DMS 273 (cell line): ENCODE results near the gene MACROH2A2.
"Not testable (repeated sequence)": the region's sequence is repeated elsewhere in the genome, so short reads cannot be mapped to it uniquely, and the experiment has no call there.

ENCODE experiments used
- DNase-seq: peaks from one replicate; lab custom pipeline; 2025; ENCODE audit not compliant: unreplicated experiment; lab: John Stamatoyannopoulos, UW

MACROH2A2 gene

DNA sequence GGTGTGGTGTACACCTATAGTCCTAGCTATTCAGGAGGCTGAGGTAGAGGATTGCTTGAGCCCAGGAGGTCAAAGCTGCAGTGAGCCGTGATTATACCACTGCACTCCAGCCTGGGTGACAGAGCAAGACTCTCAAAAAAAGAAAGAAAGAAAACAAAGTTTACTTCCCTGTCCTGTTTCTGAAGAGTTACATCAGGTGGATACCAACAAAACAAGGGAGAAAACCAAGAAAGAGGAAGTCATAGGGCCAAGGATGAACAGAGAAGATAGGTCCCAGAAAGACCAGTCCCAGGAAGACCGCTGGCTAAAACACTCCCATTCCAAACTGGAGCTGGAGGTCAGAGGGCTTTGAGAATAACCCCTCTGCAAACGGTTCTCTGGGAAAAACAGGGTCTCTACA lies 13.5 kb downstream of the MACROH2A2 start:
- DNase-seq = no peak

DNA sequence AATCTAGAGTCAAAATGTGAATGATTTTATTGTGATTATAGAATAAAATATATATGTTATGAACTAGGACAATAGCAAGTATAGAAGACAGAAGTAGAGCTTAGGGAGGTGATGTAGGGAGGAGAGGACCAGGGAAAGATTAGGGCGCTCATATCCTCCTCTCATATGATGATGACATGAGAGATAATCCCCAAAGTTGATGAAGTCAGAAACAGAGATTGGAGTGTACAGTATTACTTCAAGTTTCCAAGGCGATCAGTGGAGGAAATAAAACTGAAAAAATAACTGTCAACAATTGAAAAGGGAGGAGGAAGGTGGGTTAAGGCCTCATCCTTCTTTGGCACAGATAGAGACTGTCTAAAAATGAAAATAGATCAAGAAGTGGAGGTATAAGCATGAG lies 14.9 kb downstream of the MACROH2A2 start:
- DNase-seq = no peak

DNA sequence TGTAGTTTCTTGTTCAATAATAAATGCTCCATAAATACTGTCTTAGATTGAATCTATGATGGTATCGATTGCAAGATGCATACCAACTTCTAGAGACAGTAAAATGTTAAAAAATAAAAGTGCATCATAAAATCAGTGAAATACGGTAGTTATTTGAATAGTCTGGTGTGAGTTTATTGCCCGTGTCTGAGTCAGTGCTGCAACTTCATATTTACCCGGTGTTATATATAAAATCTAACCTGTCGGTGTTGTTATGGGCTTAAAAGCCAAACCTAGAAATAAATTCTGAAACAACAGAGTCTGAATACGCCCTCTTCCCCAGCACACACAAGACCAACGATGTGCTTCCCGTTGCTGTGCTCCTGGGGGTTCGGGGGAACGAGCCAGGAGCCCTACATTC lies 16.3 kb downstream of the MACROH2A2 start:
- no peak for DNase-seq

DNA sequence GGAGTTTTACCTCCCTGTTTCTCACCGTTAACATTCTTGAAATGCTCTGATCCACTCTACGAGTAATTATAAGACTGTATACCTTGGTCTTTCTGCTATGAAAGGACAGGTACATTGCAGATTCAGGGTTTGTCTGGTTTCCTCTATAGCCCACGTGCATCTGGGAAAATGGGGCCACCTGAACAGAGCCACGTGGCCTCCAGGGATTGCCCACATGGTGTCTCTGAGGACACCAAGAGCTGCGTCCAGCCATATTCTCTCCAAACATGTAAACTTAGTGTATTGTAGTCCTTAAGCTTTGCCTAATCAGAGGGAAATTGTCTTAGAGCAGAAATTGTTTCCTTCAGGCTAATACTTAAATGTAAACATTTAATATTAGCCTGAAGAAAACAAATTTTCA lies 16.7 kb downstream of the MACROH2A2 start:
- no peak for DNase-seq

DNA sequence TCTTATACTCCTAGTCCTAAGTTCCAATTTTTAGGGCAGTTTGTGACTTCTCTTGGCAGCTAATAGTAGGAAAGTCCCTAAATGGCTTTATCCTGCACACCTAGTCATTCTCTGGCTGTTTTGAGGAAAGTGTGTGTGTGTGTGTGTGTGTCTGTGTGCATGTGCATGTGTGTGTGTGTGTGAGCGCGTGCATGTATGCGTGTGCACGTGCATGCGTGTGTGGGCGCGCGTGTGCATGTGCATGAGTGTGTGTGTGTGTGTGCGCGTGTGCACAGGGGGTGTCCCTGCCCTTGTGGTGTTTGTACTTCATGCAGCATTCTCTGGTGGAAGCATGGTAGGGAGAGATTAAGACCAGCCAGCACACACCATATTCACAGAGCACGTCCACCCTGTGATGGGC lies 18.2 kb downstream of the MACROH2A2 start:
- DNase-seq = no peak

DNA sequence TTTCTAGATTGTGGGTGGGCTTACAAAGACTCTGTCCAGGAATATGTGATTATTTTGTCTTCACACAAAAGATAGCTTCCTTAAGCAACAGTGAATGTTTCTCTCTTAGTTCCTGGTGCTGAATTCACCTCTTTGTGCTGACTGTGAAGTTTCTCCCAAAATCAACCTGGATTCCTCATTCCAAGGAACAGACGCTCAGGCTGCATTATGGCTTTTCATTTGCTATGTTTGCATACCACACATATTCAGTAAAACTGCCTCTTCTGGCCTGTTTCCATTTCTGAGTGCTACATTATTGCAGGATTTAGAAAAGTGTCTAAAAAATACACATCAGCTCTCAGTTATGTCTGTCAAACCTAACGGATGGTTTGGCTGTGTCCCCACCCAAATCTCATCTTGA lies 21.5 kb downstream of the MACROH2A2 start:
- no peak for DNase-seq

DNA sequence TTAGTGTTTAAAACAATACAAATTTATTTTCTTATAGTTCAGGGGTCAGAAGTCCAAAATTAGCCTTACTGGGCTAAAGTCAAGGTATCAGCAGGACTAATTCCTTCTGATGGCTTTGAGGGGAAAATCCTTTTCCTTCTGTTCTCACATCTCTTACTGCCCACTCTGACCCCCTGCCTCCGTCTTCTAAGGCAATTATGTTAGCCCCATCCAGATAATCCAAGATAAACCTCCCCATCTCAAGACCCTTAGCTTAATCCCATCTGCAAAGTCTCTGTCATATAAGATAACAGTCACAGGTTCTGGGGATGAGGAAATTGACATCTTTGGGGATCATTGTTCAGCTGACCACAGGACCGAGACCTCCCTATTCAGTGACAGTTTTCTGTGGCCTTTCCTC lies 22.3 kb downstream of the MACROH2A2 start:
- DNase-seq = no peak

DNA sequence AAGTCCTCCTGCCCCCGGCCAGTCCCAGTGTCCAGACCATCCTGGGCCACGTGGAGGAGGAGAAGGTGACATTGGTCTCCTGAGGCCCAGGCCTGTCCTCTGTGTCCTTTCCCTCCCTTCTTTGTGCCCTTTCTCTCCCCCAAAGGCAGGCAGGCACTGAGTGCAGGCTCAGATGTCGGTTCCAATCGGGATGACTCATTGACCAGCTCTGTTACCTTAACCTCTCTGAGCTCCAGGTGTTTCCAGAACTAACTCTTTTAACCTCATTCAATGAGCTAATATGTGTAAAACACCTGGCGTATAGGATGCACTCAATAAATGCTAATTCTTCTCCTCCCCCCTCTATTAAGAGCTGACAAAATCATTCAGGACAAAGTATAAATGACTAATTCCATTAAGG lies 25.7 kb downstream of the MACROH2A2 start:
- no peak for DNase-seq

DNA sequence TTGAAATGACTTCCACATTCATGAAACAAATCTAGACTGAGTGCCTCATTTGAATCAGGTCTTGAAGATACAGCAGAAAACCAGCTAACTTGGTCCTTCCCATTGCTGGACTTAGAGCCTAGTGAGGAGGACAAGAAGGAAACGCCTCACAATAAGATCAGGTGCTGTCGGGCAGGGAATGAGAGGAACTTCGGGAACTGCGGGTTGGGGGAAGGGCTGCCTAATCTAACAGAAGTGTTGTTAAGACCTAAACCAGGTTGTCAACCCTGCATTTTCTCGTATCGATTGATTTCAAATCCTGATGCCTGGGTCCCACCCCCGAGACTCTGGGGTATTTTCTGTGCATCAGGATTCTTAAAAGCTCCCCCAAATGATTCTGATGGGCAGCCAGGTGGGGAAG lies 26.3 kb downstream of the MACROH2A2 start:
- DNase-seq = no peak

DNA sequence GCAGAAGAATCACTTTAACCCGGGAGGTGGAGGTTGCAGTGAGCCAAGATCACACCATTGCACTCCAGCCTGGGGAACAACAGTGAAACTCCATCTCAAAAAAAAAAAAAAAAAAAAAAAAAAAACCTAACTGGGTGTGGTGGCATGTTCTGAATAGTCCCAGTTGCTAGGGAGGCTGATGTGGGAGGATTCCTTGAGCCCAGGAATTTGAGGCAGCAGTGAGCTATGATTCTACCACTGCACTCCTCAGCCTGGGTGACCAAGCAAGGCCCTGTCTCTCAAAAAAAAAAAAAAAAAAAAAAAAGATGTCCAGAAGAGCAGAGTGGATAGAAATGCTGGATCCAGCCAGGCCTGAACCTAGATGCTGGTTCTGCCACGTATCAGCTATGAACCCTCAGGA lies 28.1 kb downstream of the MACROH2A2 start:
- DNase-seq = not testable (repeated sequence)

DNA sequence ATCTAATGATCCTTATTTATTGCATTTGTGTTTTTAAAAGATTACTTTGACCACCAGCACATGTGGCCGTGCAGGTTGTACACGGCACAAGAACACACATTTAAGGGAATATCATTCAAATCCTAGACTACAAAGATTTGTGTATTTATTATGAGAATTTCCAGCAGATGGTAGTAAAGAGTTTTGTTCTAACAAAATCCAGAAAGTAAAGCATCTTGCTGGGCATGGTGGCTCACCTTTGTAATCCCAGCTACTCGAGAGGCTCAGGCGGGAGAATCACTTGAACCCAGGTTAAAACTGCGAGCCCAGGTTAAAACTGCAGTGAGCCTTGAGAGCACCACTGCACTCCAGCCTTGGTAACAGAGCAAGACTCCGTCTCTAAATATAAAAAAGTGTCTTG lies 31.5 kb downstream of the MACROH2A2 start:
- DNase-seq = no peak

DNA sequence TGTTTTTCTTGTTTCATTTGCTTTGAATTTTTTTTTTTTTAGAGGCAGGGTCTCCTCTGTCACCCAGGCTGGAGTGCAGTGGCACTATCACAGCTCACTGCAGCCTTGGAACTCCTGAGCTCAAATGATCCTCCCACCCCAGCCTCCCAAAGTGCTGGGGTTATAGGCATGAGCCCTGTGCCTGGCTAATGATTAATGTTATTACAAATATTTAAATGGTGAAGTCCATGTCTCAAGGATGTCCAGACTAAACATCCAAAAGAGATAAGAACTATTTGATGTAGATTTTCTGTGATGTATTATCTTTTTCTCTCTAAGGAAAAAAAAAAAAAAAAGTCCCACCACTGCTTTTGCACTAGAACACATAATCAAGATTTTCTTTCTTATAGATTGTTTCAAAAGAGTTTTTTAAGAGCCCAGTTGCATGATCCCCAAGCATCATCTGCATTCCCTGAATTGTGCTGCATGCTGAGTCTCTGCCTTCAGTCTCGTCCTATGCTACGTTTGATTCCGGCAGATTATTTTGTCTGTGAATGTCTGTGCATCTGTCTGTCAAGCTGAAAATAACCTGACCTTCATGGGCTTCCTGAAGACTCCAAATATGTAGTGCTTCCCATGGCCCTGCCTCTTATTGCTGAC lies 33.4 kb downstream of the MACROH2A2 start:
- no peak for DNase-seq

DNA sequence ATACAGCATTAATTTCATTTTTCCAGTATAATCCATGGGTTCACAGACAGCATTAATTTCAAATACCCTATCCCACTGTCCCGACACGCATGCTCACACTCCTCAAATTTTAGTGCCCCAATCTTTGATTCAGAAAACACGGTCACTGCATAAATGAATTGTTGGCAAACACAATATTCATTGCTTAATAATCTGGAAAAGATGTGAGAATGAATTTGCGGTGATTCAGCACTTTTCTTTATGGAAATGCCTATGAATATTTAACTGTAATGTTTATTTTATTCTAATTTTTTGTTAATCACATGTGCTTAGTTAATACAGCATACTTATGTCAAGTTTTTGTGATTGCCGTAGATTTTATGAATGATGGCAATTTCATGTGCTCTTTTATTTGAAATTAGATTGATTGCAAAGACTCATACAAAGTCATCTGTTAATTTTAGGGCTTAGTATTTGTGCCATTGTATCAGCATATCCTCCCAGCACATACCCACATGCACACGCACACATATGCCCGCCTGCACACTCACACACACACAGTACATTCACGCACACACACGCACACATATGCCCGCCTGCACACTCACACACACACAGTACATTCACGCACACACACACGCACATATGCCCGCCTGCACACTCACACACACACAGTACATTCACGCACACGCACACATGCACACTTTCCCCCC lies 35.1 kb downstream of the MACROH2A2 start:
- no peak for DNase-seq

DNA sequence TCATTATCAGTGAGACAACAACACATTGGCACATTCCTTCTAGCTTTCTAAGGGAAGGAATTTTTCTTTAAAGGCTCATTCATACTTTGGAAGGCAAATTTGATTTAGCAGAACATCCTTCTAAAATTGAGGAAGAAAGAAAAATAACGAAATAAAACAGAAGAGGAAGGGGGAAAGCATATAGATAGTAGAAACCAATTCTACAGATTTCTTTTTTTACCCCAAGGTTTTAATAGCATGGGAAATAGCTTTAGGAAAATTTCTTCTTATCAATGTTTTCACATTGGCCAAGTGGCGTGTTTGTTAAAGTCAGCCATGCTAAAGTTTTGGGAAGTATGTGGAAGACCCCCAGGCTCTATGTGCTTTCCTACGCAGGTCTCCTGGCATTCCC lies 35.7 kb downstream of the MACROH2A2 start:
- no peak for DNase-seq

DNA sequence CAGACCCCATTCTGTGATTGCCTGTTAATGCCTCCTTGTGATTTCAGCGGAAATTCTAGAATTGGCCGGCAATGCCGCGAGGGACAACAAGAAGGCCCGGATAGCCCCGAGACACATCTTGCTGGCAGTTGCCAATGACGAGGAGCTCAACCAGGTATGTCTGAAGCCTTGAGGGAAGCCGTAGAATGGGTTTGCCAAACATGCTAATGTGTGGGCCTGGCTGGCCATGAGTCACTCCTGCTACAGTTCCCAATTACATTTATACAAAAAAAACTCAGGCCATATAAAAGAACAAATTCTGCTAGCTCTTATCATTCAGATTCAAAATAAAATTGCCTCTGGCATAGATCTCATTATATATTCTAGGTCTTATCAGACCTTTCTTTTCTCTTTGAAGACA lies 37.4 kb downstream of the MACROH2A2 start:
- DNase-seq = no peak

DNA sequence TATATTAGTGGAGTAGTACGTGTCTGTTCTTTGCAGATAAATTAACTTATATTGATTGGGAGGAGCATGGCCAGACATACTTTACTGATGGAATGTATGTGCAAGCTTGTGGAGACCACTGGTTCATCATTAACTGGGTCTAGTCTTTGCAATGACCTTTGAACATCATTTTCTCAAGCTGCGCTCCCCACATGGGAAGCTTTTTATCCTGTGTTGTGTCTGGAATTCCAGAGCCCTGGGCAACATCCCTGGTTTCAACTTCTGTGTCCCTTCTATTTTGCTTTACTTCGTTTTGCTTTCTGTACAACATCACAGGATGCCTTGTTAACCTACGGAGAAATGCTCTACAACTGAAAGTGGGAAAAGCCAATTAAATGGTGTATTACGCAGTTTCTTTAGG lies 38.3 kb downstream of the MACROH2A2 start:
- DNase-seq = no peak

DNA sequence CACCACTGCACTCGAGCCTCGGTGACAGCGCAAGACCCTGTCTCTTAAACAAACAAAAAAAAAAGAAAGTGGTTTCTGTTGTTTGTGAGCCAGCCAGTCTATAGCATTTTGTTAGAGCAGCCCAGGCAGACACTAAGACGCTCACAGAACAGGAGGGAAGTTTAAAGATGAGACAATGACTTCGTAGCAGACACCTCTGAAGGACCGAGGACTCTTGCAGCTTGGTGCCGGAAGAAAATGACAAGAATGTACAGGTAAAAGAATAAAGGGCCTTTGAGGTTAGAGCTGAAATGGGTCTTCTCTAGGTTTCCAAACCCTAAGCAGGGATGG lies 39.7 kb downstream of the MACROH2A2 start:
- DNase-seq = no peak

DNA sequence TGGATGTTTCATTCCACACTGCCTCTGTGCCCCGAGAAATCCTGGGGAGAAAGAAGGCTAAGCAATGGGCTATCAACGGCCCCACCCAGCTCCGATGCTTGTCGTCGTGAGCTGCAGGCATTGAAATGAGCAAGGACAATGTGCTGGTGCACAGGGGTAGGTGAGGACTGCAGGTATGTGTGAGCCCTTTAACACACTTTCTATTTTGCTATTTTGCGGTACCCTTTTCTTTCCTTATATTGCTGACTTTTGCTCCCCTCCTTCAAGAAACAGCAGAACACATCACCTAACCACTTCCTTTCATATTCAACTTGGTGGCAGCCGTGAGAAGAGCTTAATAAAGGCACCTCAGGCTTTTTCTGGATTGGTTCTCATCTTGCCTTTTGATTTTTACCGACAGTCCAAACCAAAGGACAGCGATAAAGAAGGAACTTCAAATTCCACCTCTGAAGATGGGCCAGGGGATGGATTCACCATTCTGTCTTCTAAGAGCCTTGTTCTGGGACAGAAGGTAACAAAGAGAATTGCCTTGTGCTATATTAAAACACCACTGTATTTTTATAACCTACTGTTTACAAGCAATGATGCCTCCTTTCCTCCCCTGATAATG lies 40.8 kb downstream of the MACROH2A2 start:
- DNase-seq = no peak

DNA sequence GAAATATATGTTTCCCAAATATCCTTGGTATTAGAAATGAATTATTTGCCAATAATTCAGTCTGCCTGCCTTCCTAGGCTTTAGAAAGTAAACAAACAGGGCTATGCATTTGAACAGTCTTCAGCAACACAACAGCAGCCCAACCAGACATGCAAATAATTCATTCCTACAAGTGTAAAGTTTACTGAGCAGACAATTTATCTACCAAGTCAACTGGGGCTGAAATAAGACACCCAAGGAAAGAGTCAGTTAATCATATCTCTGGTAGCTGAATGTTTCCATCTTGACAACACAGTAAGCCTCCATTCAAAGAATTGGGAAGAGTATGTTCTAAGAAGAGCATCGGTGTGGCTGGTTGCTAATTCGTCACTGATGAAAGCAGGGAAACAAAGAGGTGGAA lies 41.6 kb downstream of the MACROH2A2 start:
- DNase-seq = no peak

DNA sequence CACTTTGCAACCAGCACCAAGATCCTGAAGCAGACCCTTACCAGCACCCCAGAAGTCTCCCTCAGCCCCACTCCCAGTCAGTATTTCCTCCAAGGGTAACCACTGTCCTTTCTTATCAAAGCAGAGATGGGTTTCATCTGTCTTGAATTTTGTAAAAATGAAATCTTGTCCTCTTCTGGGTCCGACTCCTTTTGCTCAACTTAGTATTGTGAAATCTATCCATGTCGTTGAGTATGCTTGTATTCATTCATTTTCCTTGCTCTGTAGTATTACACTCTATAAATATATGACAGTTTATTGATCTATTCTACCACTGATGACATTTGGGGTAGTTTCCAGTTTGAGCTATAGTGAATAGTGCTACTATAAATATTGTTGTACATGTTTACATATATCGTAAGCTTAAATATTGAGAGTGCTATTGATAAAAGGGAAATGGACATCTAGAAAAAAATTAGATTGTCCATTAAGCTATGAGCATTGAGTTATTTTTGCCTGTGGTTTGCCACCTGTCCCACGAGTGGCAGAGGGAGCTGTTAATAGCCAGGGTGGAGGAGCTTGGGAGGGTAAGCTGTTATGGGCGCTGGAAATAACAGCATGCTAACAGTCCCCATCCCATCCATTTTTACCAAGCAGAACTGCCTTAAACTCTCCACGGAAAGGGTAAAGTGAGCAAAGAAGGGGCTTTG lies 43.5 kb downstream of the MACROH2A2 start:
- no peak for DNase-seq

DNA sequence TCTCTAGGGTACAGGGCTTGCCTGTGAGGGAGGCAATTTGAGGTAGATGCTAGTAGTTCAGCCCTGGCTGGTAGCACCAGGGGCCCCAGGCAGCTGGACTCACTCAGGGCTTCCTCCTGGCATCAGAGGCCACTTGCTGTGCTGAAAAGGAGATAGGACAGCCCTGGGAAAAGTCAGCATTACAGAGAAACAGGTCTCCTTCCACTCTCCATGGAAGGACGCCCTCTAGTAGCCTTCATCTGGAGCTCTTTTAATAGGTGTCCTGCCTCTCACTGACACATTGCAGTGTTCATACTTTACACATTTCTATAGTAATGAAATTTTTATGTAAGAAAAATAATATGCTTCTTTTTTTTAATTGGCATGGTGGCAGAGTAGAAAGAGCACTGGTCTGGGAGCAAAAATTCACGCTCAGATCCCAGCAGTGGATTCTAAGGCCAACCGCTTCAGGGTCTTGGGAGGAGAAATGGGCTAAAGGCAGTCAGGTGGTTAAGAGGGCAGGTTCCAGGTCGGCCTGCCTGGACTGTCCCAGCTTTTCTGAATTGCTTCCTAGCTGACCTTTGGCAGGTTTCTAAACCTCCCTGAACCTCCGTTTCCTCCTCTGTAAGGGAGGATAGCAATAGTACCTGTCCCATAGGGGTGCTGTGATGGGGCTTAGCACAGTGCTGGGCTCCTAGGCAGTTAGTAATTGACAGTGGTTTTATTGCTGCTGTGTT lies 44.2 kb downstream of the MACROH2A2 start:
- no peak for DNase-seq

DNA sequence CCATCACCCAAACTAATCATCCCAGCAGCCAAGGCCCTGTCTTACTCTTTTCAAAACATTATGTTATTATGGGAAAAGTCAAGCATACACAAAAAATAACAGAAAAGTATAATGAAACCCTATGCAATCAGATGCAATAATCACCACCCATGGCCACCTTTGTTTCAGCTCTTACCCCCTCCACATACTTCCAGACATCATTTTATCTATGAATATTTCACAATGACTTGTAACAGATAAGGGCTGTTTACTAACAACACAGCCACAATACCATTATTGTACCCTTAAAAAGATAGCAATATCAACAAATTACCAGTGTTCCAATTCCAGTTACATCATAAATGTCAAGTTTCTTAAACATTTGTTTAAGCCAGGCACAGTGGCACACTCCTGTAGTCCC lies 44.8 kb downstream of the MACROH2A2 start:
- DNase-seq = no peak
